ENCODE measurements around the gene SMC1B. TPM values are rescaled to one million over a fixed set of nuclear protein-coding genes. Genes with fewer than 3 reads are reported as not detected.
"Not testable (repeated sequence)": the region's sequence is repeated elsewhere in the genome, so short reads cannot be mapped to it uniquely, and the experiment has no call there.

SMC1B gene
- total RNA-seq, 1 donor from 2014 or later, result 0.07 TPM

GRCh38 chr22:45328822-45329529 is 84.4 kb downstream of the SMC1B start:
- no peak for DNase-seq (ENCODE audit: extremely low spot score, unreplicated experiment)
- Mint-ChIP-seq H3K36me3 (peaks cover 30% of the 10 kb centered on the region), H3K4me1 (ENCODE audit: unreplicated experiment) (no peaks in the 10 kb centered on the region), H3K27me3 (no peaks in the 10 kb centered on the region), H3K4me3 (no peak overlapping the region), H3K9me3 (no peaks in the 10 kb centered on the region), H3K27ac (no peak overlapping the region)
- TF ChIP-seq CTCF (conservative IDR thresholded peaks at IDR 0.05), result no peak

GRCh38 chr22:45328261-45328660 is 85.1 kb downstream of the SMC1B start:
- H3K4me3 Mint-ChIP-seq; H3K4me1 Mint-ChIP-seq (ENCODE audit: unreplicated experiment); DNase-seq (ENCODE audit: extremely low spot score, unreplicated experiment); H3K27ac Mint-ChIP-seq; H3K9me3 Mint-ChIP-seq; H3K27me3 Mint-ChIP-seq: not testable (repeated sequence)
- H3K36me3 Mint-ChIP-seq, result peaks cover 36% of the 10 kb centered on the region

GRCh38 chr22:45324311-45324711 is 89.1 kb downstream of the SMC1B start:
- H3K27me3 Mint-ChIP-seq, result no peaks in the 10 kb centered on the region

GRCh38 chr22:45323695-45324094 is 89.7 kb downstream of the SMC1B start:
- Mint-ChIP-seq H3K4me3 (no peak overlapping the region), H3K4me1 (ENCODE audit: unreplicated experiment) (peaks cover 14% of the 10 kb centered on the region), H3K9me3 (no peaks in the 10 kb centered on the region), H3K36me3 (peaks cover 28% of the 10 kb centered on the region), H3K27ac (no peak overlapping the region), H3K27me3 (no peaks in the 10 kb centered on the region)
- no peak for TF ChIP-seq CTCF (conservative IDR thresholded peaks at IDR 0.05)
- no peak for DNase-seq (ENCODE audit: extremely low spot score, unreplicated experiment)

More at GRCh38 chr22:45324311-45324711, 89.1 kb downstream of the SMC1B start:
- DNase-seq (ENCODE audit: extremely low spot score, unreplicated experiment), result no peak
- H3K36me3 Mint-ChIP-seq, result peaks cover 30% of the 10 kb centered on the region
- H3K9me3 Mint-ChIP-seq, result no peaks in the 10 kb centered on the region
- H3K4me3 Mint-ChIP-seq, result no peak overlapping the region
- TF ChIP-seq CTCF (conservative IDR thresholded peaks at IDR 0.05), result no peak
- H3K4me1 Mint-ChIP-seq (ENCODE audit: unreplicated experiment), result peaks cover 7% of the 10 kb centered on the region
- no peak overlapping the region for H3K27ac Mint-ChIP-seq

- DNase-seq (ENCODE audit: extremely low spot score, unreplicated experiment), result no peak
These were observed 90.4 kb downstream of the SMC1B start for GRCh38 chr22:45322873-45323525.

More at GRCh38 chr22:45322873-45323525, 90.4 kb downstream of the SMC1B start:
- H3K4me1 Mint-ChIP-seq (ENCODE audit: unreplicated experiment), result peaks cover 21% of the 10 kb centered on the region
- H3K4me3 Mint-ChIP-seq, result no peak overlapping the region
- H3K27ac Mint-ChIP-seq, result no peak overlapping the region
- H3K27me3 Mint-ChIP-seq, result no peaks in the 10 kb centered on the region
- no peaks in the 10 kb centered on the region for H3K9me3 Mint-ChIP-seq
- H3K36me3 Mint-ChIP-seq, result peaks cover 28% of the 10 kb centered on the region
- no peak for TF ChIP-seq CTCF (conservative IDR thresholded peaks at IDR 0.05)

All from type B pancreatic cell (in vitro differentiated cells).